ENCODE data around the gene POLD4.

The POLD4 gene

DNA sequence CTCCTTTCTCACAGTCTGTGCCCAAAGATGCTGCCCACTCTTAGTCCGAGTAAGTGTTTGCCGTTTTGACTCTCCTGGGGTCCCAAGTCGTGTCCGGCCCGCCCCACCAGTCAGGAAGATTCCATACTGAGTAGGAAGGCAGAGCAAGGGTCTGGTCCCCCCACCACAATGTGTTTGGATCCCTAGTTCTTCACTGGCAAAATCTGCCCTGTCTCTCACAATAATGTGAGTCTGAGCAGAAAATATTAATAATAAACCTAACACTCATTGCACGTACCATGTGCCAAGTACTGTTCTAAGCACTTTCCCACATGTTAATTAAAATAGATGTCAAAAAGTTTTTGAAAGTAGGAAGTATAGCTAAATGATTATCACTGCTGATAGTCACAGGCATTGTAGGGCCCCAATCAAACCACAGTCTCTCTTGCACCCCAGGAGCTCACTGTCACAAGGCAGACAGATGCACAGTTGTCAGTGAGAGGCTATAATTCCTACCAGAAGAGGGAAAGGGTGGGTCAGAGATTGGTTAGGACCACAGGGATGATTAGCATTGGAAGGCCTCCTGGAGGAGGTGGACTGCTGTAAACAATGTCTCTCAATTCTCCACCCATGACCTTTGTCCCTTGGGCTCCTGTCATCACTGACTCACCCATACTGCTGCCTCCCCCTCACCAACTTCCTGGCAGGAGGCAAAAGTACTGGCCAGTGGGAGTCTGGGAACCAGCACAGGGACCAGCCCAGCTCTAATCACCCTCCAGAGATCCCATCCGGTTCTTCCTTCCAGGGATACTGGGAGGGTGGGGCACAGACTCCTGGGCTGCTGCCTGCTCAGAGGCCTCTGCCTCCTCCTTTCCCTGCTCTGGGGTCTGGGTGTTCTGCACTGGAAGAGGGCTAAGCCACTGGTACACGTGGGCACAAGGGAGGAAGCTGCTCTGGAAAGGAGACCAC lies 1.0 kb upstream of the POLD4 start:
- in situ Hi-C loops (cut with MboI; ENCODE audit: low sequenced_read_pairs): no loop called here

DNA sequence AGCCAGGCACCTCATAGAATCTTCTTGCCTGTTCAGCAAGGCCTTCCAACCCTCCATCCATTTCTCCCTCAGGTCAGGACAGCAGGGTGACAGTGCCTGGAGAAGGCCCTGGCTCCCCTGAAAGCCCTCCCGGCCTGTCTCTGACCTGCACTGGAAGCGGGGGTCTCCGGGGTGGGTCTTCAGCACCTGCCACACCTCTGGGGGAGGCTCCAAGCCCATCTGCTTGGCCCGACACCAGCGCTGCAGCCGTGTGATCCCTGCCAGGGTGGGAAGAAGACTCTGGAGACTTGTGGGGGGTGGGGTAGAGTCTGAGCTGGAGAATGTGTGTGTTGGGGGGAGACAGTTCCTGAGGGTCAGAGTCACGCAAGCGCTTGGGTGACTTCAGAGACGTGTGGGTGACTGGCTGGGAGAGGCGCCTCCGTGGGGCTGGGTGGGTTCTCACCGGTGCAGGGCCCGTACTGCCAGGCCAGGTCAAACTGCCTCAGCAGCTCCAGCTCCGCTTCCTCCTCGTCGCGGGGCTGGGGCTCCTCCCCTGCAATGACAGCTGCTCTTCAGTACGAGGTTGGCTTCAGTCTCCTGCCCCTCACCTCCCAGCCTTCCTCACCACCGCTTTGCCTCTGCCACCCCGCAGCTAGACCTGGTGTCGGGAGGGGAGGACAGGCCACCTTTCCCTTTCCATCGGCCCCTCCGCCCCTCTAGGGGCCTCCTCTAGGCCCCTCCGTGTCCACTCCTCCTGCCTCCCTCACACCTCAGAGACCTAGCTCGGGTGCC lies 615 bp downstream of the POLD4 start:
- in situ Hi-C loops (cut with MboI; ENCODE audit: low sequenced_read_pairs): no loop called here

DNA sequence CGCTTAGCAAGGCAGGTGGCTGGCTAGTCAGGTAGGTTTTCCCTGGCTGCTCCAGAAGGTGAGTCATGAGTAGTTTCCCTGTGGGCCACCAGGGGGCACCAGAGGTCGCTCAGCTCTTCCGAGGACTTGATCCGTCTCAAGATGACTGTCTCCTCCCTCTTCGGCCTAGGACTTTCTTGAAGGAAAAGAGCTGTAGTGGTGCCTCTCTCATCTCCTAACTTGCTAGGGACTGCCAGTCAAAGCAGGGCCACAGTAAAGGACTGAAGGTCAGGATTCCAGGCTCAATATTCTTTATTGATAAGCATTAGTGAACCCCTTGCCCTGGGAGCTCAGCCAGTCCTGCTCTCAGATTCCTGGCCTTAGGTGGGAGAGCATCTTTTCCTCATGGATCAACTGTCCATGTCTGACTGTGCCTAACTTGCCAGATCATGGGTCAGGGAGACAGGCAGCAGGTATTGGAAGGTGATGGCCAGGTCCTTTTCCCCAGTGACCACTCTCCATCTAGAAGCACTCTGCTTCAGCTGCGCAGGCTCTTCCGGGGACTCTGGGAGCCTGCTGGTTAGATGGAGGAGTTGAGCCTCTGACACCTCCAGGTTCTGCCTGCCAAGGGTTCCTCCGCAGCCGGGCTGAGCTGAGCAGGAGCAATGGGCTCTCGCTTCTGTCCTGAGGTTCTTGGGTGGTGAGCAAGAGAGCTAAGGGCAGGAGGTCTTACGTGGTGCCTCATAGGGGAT lies 1.9 kb downstream of the POLD4 start:
- in situ Hi-C loops (cut with MboI; ENCODE audit: low sequenced_read_pairs): no loop called here

DNA sequence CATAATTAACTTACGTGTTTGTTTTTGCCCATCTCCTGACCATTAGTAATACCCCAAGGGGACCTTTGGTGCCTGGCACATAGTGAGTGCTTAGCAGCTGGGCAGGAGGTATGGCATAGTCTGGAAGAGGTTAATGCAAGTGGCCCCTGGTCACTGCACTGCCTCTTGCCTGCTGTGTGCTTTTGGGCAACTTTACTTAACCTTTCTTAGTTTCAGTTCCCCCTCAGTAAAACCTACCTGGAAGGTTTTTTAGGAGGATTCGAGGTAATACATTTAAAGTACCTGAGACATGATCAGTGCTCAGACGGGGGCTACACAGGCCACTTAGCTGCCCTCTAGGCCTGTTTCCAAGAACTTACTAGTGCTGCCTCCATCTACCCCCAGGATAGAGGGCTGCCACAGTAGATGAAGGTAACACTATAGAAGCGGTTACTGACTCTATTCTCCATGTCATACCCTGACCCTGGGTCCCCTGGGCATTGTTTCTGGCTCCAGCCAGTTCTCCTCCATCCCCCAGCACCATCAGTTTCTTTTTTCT lies 3.3 kb downstream of the POLD4 start:
- in situ Hi-C loops (cut with MboI; ENCODE audit: low sequenced_read_pairs): no loop called here

DNA sequence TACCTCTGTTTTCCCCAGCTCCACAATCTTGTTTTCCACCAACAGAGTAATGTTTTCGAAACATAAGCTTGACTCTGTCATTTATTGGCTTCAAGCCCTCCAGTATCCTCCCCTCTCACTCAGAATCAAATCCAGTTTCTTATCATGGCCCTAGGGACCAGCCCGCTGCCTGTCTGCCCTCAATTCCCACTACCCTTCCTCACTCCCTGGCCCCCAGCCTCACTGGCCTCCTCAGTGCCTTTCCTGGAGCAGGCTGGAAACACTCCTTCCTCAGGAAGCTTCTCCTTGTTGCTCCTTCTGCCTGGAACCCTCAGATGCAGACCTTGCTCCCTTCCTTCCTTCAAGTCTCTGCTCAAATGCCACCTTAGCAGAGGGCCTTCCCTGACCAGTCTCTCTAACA lies 3.9 kb downstream of the POLD4 start:
- in situ Hi-C loops (cut with MboI; ENCODE audit: low sequenced_read_pairs): no loop called here

DNA sequence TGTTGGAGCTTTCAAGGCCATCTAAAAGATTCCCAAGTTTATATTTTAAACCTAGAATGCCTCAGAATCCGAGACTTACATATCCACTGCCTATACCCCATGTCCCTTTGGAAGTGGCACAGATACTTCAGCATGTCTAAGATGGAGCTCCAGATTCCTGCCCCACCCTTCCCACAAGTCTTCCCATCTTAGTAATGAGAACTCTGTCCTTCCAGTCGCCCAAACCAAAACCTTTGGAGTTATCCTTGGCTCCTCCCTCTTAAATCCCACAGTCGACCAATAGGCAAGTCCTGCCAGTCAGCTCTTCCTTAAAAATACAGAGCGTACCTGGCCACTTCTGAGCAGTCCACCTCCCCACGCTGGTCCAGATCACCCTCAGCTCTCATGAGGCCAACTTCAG lies 4.3 kb downstream of the POLD4 start:
- in situ Hi-C loops (cut with MboI; ENCODE audit: low sequenced_read_pairs): no loop called here

DNA sequence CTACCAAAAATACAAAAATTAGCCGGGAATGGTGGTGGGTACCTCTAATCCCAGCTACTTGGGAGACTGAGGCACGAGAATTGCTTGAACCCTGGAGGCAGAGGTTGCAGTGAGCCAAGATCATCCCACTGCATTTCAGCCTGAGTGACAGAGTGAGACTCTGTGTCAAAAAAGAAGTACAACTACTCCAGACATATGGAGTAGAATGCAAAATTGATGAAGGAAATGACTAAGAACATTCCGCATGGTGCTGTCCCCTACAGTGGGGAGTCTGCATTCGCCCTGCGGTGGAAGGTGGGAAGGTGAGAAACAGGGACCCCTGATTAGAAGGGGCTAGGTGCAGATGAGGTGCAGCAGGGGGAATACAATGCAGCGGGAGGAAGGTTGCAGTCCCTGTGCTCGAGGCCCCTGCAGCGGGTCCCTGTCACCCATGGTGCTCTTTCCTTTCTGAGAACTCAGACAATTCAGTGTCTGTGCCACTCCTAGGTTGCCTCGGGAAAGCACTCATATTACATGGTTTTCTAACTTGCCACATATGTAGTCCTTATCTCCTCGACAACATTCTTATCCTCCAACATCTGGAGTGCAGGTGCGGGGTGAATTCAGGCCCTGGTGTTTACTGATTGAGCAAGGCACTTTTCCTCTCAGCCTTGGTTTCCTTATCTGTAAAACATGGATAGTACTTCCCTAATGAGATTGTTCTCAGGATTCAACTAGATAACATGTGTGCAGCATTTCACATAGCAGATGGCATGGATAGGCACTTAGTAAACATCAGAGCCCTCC lies 5.2 kb downstream of the POLD4 start:
- in situ Hi-C loops (cut with MboI; ENCODE audit: low sequenced_read_pairs): no loop called here

DNA sequence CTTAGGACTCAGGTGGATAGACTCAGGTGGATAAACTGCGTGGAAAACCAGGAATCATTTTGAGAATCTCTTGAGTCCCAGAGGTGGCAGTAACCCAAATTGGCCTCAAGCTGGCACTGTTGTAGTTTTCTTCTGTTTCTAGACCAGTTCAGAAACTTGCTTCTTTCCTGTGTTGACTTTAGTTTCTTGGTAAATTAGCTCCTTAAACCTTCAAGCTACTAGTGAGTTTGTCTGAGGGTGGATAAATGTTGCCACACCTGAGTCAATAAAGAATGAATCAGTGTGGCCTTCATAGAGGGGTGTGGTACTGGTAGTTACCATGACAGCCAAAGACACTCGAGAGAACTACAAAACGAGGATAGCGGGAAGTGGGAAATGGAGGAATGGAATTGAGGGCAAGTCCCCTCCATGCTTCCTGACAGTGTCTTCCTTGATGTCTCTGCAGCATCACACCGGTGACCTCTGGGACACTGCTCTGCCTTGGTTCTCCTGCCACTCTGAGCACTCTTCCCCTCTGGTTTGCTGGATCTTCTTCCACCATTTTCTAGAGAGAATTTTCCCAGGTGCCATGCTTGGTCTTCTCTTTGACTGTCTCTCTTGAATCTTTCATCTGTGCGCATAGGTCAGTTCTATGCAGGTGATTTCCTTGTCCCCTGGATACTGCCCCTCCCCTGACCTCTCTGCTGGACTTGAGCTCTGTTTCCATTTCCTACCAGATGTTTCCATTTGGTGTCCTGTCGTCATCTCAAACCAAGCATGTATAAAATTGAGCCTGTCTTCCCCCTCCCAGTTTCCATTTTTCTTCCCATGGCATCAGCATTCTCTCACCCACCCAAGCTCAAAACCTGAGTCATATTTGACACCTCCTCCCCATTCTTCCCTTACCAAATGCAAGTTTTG lies 7.2 kb downstream of the POLD4 start:
- in situ Hi-C loops (cut with MboI; ENCODE audit: low sequenced_read_pairs): no loop called here

DNA sequence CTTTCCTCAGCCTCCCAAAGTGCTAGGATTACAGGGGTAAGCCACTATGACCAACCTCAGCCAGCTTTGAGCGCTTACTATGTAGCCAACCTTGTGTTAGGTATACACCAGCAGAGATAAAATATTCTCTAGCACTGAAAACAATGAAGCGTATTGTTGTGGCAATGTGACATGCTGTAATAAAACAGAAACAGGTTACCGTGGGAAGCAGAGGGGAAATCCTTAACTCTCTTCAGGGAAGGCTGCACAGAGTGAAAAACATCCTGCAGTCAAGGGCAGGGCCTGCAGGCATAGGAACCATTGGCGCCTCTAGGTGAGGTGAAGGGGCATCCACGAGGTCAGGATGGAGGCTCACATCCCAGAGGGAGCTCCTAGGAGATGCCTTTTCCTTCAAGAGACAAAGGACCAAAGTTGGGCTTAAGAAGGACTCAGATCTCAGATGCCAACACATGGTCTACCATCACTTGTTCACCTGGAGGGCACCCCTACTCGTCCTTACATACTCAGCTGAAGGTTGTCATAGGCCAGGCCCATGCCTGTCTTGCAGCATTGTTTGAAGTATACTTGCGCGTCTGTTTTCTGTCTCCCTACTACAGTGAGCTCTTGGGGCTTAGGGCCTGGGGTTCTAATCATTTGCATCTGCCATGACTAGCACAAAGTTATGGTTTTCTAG lies 8.0 kb downstream of the POLD4 start:
- in situ Hi-C loops (cut with MboI; ENCODE audit: low sequenced_read_pairs): no loop called here

DNA sequence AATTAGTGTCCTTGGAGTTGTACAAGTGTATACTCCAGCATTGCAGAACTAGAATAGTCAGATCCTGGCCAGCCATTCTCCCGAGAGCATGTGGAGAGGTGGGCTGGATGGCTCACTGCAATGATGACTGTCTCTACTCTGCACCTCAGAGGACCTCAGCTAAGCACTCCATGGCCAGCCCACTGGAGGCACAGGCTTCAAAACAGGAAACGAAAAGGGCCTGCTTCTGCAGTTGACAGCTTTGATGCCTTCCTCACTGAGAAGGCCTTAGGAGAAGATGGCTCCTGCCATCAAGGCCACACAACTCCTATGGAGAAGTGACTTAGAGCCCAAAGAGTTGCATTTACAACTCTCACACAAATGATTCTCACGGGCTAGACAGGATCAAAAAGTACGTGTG lies 9.1 kb downstream of the POLD4 start:
- in situ Hi-C loops (cut with MboI; ENCODE audit: low sequenced_read_pairs): no loop called here

DNA sequence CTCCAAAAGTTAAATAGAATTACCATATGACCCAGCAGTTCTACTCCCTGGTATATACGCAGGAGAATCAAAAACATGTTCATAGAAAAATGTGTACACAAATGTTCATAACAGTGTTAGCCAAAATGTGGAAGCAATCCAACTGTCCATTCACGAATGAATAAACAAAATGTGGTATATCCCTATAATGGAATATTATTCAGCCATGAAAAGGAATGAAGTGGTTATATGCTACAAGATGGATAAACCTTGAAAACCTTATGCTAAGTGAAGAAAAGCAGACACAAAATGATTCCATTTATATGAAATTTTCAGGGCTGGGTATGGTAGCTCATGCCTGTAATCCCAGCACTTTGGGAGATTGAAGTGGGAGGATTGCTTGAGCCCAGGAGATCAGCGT lies 16.1 kb downstream of the POLD4 start:
- in situ Hi-C loops (cut with MboI; ENCODE audit: low sequenced_read_pairs): no loop called here

DNA sequence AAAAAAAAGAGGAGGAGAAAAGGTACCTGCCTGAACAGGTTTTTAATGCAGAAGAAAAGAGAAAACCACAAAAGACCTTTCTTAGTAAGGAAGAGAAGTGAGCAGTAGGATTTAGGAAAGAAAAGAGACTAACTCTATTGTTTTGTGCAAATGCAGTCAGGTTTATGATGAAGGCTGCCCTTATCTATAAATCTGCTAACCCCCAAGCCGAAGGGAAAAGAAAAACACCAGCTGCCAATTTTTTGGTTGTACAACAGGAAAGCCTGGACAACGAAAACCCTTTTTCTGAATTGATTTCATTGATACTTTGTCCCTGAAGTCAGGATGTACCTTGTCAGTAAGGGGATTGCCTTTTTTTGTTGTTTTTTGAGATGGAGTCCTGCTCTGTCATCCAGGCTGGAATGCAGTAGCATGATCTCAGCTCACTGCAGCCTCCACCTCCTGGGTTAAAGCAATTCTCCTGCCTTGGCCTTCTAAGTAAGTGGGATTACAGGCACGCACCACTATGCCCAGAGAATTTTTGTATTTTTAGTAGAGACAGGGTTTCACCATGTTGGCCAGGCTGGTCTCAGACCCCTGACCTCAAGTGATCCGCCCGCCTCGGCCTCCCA lies 21.2 kb downstream of the POLD4 start:
- in situ Hi-C loops (cut with MboI; ENCODE audit: low sequenced_read_pairs): no loop called here

DNA sequence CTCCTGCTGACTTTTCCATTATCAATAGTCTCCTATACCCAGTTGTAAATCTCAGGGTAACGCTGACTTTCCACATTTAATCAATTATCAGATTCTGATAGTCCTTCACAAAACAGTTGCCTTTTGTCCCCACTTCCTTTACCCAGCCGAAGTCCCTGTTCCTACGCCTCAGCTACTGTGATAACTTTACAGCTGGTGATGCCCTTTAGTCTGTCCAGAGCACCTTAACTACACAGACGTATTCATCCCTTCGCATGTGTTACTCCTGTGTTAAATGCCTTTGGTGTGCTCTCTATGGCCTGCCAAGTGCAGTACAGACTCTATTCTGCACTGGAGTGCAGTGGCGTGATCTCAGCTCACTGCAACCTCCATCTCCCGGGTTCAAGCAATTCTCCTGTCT lies 29.8 kb downstream of the POLD4 start:
- in situ Hi-C loops (cut with MboI; ENCODE audit: low sequenced_read_pairs): no loop called here

DNA sequence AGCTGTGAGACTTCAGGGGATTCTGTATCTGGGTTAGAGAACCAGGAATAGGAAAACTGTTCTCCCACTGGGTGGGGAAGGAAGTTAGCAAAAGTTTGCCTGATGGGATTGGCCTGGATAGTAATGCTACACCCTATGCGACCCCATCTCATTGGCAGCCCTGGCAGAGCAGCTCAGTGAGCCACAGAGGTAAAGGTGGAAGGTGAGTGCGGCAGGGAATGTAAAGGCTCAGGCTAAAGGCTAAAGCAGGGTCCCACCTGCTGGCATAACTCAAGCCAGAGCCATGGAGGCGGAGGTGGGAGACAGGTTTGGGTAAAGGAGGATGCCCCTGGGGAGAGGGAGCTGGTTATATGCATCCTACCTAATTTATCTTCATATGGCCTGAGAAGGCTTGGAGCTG lies 31.3 kb downstream of the POLD4 start:
- in situ Hi-C loops (cut with MboI; ENCODE audit: low sequenced_read_pairs): no loop called here

DNA sequence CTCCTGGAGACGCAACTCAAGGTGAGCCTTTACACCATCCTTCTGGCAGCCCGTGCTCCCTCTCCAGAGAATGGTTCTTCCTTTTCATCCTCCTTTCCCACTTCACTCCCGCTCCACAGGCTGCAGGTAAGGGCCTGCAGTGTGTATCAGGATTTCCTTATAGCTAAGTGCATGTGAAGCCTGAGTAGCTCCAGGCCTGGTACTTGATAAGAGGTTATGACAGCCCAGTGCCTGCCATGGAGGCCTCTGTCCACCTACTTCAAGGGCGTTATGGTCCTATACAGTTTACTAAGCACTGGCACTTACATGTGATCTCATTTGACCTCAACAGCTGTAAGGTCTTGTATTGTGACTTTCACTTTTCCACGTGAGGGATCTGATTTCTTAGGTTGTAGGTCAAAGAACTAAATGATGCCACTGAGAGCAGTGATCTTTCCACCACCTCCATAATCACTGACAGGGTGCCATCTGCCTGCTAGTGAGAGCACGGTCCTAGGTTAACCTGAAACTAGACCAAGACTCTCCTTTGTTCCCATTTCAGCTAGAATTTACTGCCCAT lies 32.0 kb downstream of the POLD4 start:
- in situ Hi-C loops (cut with MboI; ENCODE audit: low sequenced_read_pairs): no loop called here

DNA sequence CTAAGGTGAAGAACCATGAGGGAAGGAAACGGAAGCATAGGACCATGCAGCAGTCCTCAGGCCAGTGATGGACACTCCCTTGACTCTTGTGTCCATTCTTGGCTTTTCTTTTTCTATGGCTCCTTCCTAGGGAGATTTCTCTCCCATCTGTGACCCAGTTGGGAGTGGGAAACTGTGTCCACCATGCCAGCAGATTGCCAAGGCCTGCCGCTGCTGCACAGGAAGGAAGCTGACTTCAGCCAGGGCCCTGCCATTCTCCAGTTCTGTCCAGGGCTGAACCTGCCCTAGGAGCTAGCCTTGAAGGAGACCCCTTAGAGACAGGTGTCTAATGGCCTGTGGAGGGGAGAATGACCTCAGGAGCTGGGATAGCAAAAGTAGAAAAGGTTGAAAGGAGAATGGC lies 32.7 kb downstream of the POLD4 start:
- in situ Hi-C loops (cut with MboI; ENCODE audit: low sequenced_read_pairs): no loop called here

DNA sequence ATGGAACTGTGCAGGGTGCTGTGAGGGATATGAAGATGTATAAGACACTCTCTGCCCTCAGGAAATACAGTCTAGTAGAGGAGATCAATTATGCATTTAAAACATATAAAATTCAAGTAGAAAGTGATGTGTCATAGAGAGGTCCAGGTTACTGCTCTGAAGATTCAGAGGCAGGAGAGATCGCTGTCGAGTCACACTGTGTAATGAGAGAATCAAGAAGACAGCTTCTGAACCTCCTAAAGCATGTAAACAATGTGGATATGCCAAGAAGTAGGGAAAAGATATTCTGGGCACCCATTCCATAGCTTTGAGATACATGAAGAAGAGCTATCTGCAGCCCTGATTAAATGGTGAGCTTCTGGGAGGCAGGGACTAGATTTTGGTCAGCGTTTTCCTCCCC lies 33.3 kb downstream of the POLD4 start:
- in situ Hi-C loops (cut with MboI; ENCODE audit: low sequenced_read_pairs): no loop called here

DNA sequence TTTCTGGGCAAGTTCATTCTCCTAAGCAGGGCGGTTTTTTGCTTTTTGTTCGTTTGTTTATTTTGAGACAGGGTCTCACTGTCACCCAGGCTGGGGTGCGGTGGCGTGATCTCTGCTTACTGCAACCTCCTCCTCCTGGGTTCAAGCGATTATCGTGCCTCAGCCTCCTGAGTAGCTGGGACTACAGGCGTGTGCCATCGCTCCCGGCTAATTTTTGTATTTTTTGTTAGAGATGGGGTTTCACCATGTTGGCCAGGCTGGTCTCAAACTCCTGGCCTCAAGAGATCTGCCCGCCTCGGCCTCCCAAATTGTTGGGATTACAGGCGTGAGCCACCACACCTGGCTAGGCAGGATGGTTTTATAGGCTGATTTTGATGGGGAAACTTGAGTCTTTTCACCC lies 34.5 kb downstream of the POLD4 start:
- in situ Hi-C loops (cut with MboI; ENCODE audit: low sequenced_read_pairs): loop anchor here (10.0 kb wide), 2 partner anchors 54 to 234 kb away; partner anchors contain the start of gene GRK2
